SK-N-SH treated with all-trans-retinoic acid at 6 μM for 48 hours (cell line): ENCODE measurements around the gene MICALL2.

Experiments used
- ARNTL ChIP-seq: fragments of 450-650 bp; formaldehyde crosslinking; IDR thresholded peaks from 2 replicates; pipeline ENCODE4 v1.5.0; 2020; ENCODE audit warnings: low read depth, mild to moderate bottlenecking, moderate library complexity, borderline replicate concordance
- CSDC2 ChIP-seq: fragments of 250-450 bp; sonication (Bioruptor Pico); IDR thresholded peaks from 2 replicates; pipeline ENCODE4 v1.5.0; 2020; ENCODE audit warnings: mild to moderate bottlenecking, moderate library complexity
- ISL1 ChIP-seq: fragments of 250-450 bp; sonication (Bioruptor Pico); IDR thresholded peaks from 2 replicates; pipeline ENCODE4 v2.1.2; 2022; ENCODE audit warnings: mild to moderate bottlenecking, moderate library complexity
- RARB ChIP-seq: fragments of 250-450 bp; sonication (Bioruptor Pico); IDR thresholded peaks from 2 replicates; pipeline ENCODE4 v1.8.0; 2021; ENCODE audit warnings: mild to moderate bottlenecking, moderate library complexity
- TCF4 ChIP-seq: fragments of 250-450 bp; sonication (Bioruptor Pico); IDR thresholded peaks from 2 replicates; pipeline ENCODE4 v1.8.0; 2021; ENCODE audit warnings: mild to moderate bottlenecking, moderate library complexity, borderline replicate concordance
- TOX ChIP-seq: fragments of 250-450 bp; sonication (Bioruptor Pico); IDR thresholded peaks from 2 replicates; pipeline ENCODE4 v1.8.0; 2021; ENCODE audit warnings: mild to moderate bottlenecking, moderate library complexity, borderline replicate concordance
- ZFP3 ChIP-seq: fragments of 250-450 bp; sonication (Bioruptor Pico); IDR thresholded peaks from 2 replicates; pipeline ENCODE4 v1.5.0; 2020; ENCODE audit warnings: mild to moderate bottlenecking, moderate library complexity
- ZNF565 ChIP-seq: fragments of 450-650 bp; formaldehyde crosslinking; conservative IDR thresholded peaks from 2 replicates; pipeline ENCODE4 v1.5.0; 2020; ENCODE audit warnings: low read depth, mild to moderate bottlenecking, moderate library complexity
- TF ChIP-seq, protein P1 (sequence below): fragments of 250-450 bp; sonication (Bioruptor Pico); IDR thresholded peaks from 2 replicates; pipeline ENCODE4 v1.8.0; 2021; ENCODE audit warnings: low read depth, mild to moderate bottlenecking, moderate library complexity, borderline replicate concordance
- TF ChIP-seq, protein P2 (sequence below): fragments of 250-450 bp; sonication (Bioruptor Pico); IDR thresholded peaks from 2 replicates; pipeline ENCODE4 v1.8.0; 2020; ENCODE audit warnings: mild to moderate bottlenecking, moderate library complexity, borderline replicate concordance
- TF ChIP-seq, protein P3 (sequence below): fragments of 250-450 bp; sonication (Bioruptor Pico); IDR thresholded peaks from 2 replicates; pipeline ENCODE4 v1.5.1; 2021; ENCODE audit warnings: mild to moderate bottlenecking, moderate library complexity
- TF ChIP-seq, protein P4 (sequence below): fragments of 250-450 bp; sonication (Bioruptor Pico); IDR thresholded peaks from 2 replicates; pipeline ENCODE4 v1.5.1; 2020; ENCODE audit warnings: low read depth, mild to moderate bottlenecking, moderate library complexity

DNA sequence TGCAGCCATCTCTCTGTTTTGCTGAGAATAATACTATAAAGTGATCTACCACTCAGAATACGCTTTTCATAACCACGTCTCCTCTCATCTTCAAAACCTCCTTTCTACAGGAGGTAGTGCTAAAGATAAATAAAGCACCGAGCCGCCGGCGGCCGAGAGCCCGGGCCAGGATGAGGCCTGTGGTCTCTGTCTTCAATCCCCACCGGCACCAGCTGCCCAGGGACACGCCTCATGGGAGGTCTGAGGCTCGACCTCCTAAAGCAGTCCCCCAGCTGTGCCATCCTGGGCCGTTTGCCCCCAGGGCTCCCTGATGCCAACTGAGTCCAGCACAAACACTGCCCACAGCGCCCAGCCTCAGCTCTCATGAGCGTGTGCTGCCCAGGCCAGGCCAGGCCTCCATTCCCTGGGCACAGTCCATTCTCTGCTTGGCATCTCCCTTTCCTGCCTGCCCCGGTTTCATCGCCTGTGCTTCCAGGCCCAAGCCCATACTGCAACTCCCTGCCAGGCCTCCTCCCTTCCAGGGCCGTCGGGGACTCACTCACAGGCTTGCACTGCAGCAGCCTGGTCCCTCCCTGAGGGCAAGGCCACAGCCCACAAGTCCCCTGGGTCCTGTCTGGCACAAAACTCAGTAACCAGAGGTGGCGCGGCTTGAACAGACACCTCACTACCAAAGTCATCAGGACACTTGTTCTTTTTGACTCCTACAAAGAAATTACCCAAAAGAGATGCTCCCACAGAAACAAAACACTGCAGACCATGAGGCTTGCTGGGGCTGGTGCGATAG is 42.4 kb upstream of the MICALL2 start:
- TF ChIP-seq RARB (CRISPR knock-in tag) (no peak), ZFP3 (CRISPR knock-in tag) (no peak), ISL1 (CRISPR knock-in tag) (no peak), ARNTL (no peak), ZNF565 (no peak), TCF4 (CRISPR knock-in tag) (no peak), CSDC2 (no peak), TOX (CRISPR knock-in tag) (no peak)
- TF ChIP-seq, protein P1, sequence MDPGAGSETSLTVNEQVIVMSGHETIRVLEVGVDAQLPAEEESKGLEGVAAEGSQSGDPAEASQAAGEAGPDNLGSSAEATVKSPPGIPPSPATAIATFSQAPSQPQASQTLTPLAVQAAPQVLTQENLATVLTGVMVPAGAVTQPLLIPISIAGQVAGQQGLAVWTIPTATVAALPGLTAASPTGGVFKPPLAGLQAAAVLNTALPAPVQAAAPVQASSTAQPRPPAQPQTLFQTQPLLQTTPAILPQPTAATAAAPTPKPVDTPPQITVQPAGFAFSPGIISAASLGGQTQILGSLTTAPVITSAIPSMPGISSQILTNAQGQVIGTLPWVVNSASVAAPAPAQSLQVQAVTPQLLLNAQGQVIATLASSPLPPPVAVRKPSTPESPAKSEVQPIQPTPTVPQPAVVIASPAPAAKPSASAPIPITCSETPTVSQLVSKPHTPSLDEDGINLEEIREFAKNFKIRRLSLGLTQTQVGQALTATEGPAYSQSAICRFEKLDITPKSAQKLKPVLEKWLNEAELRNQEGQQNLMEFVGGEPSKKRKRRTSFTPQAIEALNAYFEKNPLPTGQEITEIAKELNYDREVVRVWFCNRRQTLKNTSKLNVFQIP (CRISPR knock-in tag), result no peak
- TF ChIP-seq, protein P2, sequence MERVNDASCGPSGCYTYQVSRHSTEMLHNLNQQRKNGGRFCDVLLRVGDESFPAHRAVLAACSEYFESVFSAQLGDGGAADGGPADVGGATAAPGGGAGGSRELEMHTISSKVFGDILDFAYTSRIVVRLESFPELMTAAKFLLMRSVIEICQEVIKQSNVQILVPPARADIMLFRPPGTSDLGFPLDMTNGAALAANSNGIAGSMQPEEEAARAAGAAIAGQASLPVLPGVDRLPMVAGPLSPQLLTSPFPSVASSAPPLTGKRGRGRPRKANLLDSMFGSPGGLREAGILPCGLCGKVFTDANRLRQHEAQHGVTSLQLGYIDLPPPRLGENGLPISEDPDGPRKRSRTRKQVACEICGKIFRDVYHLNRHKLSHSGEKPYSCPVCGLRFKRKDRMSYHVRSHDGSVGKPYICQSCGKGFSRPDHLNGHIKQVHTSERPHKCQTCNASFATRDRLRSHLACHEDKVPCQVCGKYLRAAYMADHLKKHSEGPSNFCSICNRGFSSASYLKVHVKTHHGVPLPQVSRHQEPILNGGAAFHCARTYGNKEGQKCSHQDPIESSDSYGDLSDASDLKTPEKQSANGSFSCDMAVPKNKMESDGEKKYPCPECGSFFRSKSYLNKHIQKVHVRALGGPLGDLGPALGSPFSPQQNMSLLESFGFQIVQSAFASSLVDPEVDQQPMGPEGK (CRISPR knock-in tag), result no peak
- TF ChIP-seq, protein P3, sequence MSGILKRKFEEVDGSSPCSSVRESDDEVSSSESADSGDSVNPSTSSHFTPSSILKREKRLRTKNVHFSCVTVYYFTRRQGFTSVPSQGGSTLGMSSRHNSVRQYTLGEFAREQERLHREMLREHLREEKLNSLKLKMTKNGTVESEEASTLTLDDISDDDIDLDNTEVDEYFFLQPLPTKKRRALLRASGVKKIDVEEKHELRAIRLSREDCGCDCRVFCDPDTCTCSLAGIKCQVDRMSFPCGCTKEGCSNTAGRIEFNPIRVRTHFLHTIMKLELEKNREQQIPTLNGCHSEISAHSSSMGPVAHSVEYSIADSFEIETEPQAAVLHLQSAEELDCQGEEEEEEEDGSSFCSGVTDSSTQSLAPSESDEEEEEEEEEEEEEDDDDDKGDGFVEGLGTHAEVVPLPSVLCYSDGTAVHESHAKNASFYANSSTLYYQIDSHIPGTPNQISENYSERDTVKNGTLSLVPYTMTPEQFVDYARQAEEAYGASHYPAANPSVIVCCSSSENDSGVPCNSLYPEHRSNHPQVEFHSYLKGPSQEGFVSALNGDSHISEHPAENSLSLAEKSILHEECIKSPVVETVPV (CRISPR knock-in tag), result no peak
- TF ChIP-seq, protein P4, sequence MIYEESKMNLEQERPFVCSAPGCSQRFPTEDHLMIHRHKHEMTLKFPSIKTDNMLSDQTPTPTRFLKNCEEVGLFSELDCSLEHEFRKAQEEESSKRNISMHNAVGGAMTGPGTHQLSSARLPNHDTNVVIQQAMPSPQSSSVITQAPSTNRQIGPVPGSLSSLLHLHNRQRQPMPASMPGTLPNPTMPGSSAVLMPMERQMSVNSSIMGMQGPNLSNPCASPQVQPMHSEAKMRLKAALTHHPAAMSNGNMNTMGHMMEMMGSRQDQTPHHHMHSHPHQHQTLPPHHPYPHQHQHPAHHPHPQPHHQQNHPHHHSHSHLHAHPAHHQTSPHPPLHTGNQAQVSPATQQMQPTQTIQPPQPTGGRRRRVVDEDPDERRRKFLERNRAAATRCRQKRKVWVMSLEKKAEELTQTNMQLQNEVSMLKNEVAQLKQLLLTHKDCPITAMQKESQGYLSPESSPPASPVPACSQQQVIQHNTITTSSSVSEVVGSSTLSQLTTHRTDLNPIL (CRISPR knock-in tag), result no peak
